GM12878 (cell line): Measurements from ENCODE around the gene C9orf50. TPM values are rescaled to one million over a fixed set of nuclear protein-coding genes. Genes with fewer than 3 reads are reported as not detected.

ENCODE experiments used
- ATAC-seq: fragments of 200-7000 bp; cut with Tn5 transposase; 3 replicates; pipeline ENCODE4 v1.9.1; 2020; ENCODE audit warnings: mild to moderate bottlenecking, moderate library complexity
- BruUV-seq: library from RNA; stranded (reverse); fragments of 400-500 nt; replicated peaks from 2 replicates; lab custom pipeline; 2021; lab: Mats Ljungman, UMichigan
- CTCF ChIA-PET: fragments of 300-600 bp; sonication (Branson Sonifier 250); formaldehyde crosslinking; extraction: SDS; loops from one replicate; lab custom pipeline; 2021; ENCODE audit warnings: inconsistent platforms; lab: Yijun Ruan, JAX
- POLR2A ChIA-PET: fragments of 350-600 bp; formaldehyde crosslinking; extraction: SDS; loops from one replicate; lab custom pipeline; 2021; ENCODE audit warnings: inconsistent platforms; lab: Charles Lee
- RAD21 ChIA-PET: fragments of 300-600 bp; sonication (Branson Sonifier 250); formaldehyde crosslinking; loops from one replicate; lab custom pipeline; 2023; ENCODE audit warnings: antibody characterized with exemption; ENCODE audit not compliant: unreplicated experiment; lab: Charles Lee
- SMC1A ChIA-PET: fragments of 300-600 bp; sonication (Branson Sonifier 250); formaldehyde crosslinking; loops from one replicate; lab custom pipeline; 2023; ENCODE audit not compliant: unreplicated experiment, uncharacterized antibody; lab: Charles Lee
- DNase-seq: peaks from one replicate; pipeline ENCODE4 v3.0.0-alpha.2; 2011; ENCODE audit warnings: low read depth, low spot score
- FAIRE-seq: peaks from 3 replicates; lab custom pipeline; 2011; peaks lifted over from hg19 to GRCh38; lab: Jason Lieb, UNC
- H2AFZ ChIP-seq: 2 replicates; pipeline ENCODE4 v1.6.0; 2011; ENCODE audit warnings: low read depth, low read length, control low read depth; ENCODE audit not compliant: control insufficient read depth
- H3K27ac ChIP-seq: 2 replicates; pipeline ENCODE4 v1.5.1; 2011; ENCODE audit warnings: control low read depth; ENCODE audit not compliant: control insufficient read depth, insufficient read depth
- H3K27me3 ChIP-seq, 2 experiments: replicated peaks in 1 of 2; 2 replicates each; pipeline versions ENCODE4 v1.6.0 to v1.6.1; 2011; ENCODE audit warnings: low read length in 1 of 2; ENCODE audit not compliant: control insufficient read depth in 2 of 2, insufficient read depth in 2 of 2
- H3K36me3 ChIP-seq, 2 experiments: 2 replicates each; pipeline ENCODE4 v1.5.1; 2011; ENCODE audit warnings: low read length in 1 of 2; ENCODE audit not compliant: control insufficient read depth in 2 of 2, insufficient read depth in 2 of 2
- H3K4me1 ChIP-seq: 2 replicates; pipeline ENCODE4 v1.6.1; 2011; ENCODE audit warnings: mild to moderate bottlenecking, low read length, moderate library complexity, mixed read lengths; ENCODE audit not compliant: control insufficient read depth, insufficient read depth
- H3K4me2 ChIP-seq: 2 replicates; pipeline ENCODE4 v1.6.0; 2011; ENCODE audit warnings: control low read depth; ENCODE audit not compliant: control insufficient read depth, insufficient read depth
- H3K4me3 ChIP-seq: fragments of 200-600 bp; sonication (generic); 2 replicates; pipeline ENCODE4 v1.5.1; 2016
- H3K79me2 ChIP-seq: 2 replicates; pipeline ENCODE4 v1.6.0; 2011; ENCODE audit warnings: low read length; ENCODE audit not compliant: control insufficient read depth, insufficient read depth
- H3K9ac ChIP-seq: 2 replicates; pipeline ENCODE4 v1.8.0; 2011; ENCODE audit warnings: low read length, control low read depth, mixed read lengths; ENCODE audit not compliant: control insufficient read depth, insufficient read depth
- H3K9me3 ChIP-seq: replicated peaks from 3 replicates; pipeline ENCODE4 v1.5.1; 2011; ENCODE audit warnings: mild to moderate bottlenecking, low read length; ENCODE audit not compliant: control insufficient read depth, insufficient read depth
- H4K20me1 ChIP-seq: 2 replicates; pipeline ENCODE4 v1.6.0; 2011; ENCODE audit not compliant: control insufficient read depth, insufficient read depth
- CREM ChIP-seq: IDR thresholded peaks from 2 replicates; pipeline ENCODE4 v1.6.1; 2014; ENCODE audit warnings: antibody characterized with exemption, low read depth
- EED ChIP-seq: sonication (generic); IDR thresholded peaks from 2 replicates; pipeline ENCODE4 v1.6.1; 2016; ENCODE audit warnings: antibody characterized with exemption, low read depth
- ELK1 ChIP-seq: IDR thresholded peaks from 2 replicates; pipeline ENCODE4 v1.6.1; 2012; ENCODE audit warnings: low read depth, low read length, improper control_type of control experiment
- ETV6 ChIP-seq, 2 experiments: fragments of 450-650 bp in 1 of 2; IDR thresholded peaks in 1 of 2; conservative IDR thresholded peaks in 1 of 2; 2 replicates each; pipeline ENCODE4 v1.6.1; 2014; ENCODE audit warnings: antibody characterized with exemption in 1 of 2, borderline replicate concordance in 1 of 2, low read depth in 1 of 2, mild to moderate bottlenecking in 1 of 2, moderate library complexity in 1 of 2
- GABPA ChIP-seq: IDR thresholded peaks from 2 replicates; pipeline ENCODE4 v1.6.1; 2014; ENCODE audit warnings: antibody characterized with exemption, low read depth, mild to moderate bottlenecking, inconsistent platforms
- HDAC6 ChIP-seq: fragments of 200-600 bp; sonication (generic); IDR thresholded peaks from one replicate; pipeline ENCODE4 v1.8.0; 2017; ENCODE audit warnings: antibody characterized with exemption; ENCODE audit not compliant: unreplicated experiment
- HSF1 ChIP-seq: fragments of 150-350 bp; IDR thresholded peaks from 2 replicates; pipeline ENCODE4 v1.6.1; 2014; ENCODE audit warnings: mild to moderate bottlenecking, low read depth, low read length
- KLF5 ChIP-seq: fragments of 450-650 bp; IDR thresholded peaks from 2 replicates; pipeline ENCODE4 v1.6.1; 2014; ENCODE audit warnings: mild to moderate bottlenecking; ENCODE audit not compliant: partially characterized antibody
- NFIC ChIP-seq: IDR thresholded peaks from 2 replicates; pipeline ENCODE4 v1.6.1; 2012; ENCODE audit warnings: low read depth, mild to moderate bottlenecking, inconsistent platforms, low read length, moderate library complexity
- PAX5 ChIP-seq: IDR thresholded peaks from 2 replicates; pipeline ENCODE4 v1.6.1; 2011; ENCODE audit warnings: low read depth, low read length, borderline replicate concordance
- STAT1 ChIP-seq: fragments of 450-650 bp; conservative IDR thresholded peaks from 2 replicates; pipeline ENCODE4 v1.6.1; 2014; ENCODE audit warnings: antibody characterized with exemption, mild to moderate bottlenecking
- STAT3 ChIP-seq: IDR thresholded peaks from 2 replicates; pipeline ENCODE4 v1.6.1; 2011; ENCODE audit warnings: low read depth, low read length, improper control_type of control experiment
- SUZ12 ChIP-seq: fragments of 200-600 bp; sonication (generic); IDR thresholded peaks from one replicate; pipeline ENCODE4 v1.6.1; 2018; ENCODE audit warnings: antibody characterized with exemption, mild to moderate bottlenecking; ENCODE audit not compliant: unreplicated experiment
- WGBS: methylation state at CpG from one replicate; pipeline ENCODE4 v1.1.6; 2016; ENCODE audit warnings: low lambda C conversion rate; ENCODE audit not compliant: insufficient replicate concordance, insufficient coverage; ENCODE audit errors: missing lambda C conversion rate; 5-methylcytosine and 5-hydroxymethylcytosine counted together
- in situ Hi-C: fragments of 300-500 bp; cut with MboI; formaldehyde crosslinking; loops from 9 replicates; pipeline ENCODE4 v1.14.3; 2018; ENCODE audit warnings: mixed read lengths
- intact Hi-C: fragments of 100-400 bp; cut with micrococcal nuclease; formaldehyde crosslinking; loops from one replicate; pipeline ENCODE4 v1.14.2; 2022; ENCODE audit not compliant: unreplicated experiment
- polyA plus RNA-seq, 11 experiments: library from polyadenylated mRNA; depleted of rRNA in 4 of 11; unstranded in 6 of 11; stranded (reverse) in 5 of 11; fragments of >200 nt; fragmentation: Nextera tagmentation in 4 of 11; fragmentation: Illumina TruSeq in 1 of 11; extraction: Ambion mirVana in 4 of 11; extraction: Trizol in 1 of 11; gene quantifications; 1 replicate in 1 of 11; 2 replicates in 10 of 11; pipeline versions ENCODE4 v1.2.1 to v1.2.3, GENCODE V29; 2011 to 2016; ENCODE audit warnings: inconsistent platforms in 2 of 11, missing spikeins in 2 of 11, low read depth in 1 of 11
- total RNA-seq, 4 experiments: library from RNA; depleted of rRNA in 3 of 4; stranded (reverse); fragments of >200 nt in 3 of 4; fragmentation: Illumina TruSeq in 1 of 4; extraction: Trizol in 1 of 4; gene quantifications; 2 replicates each; pipeline versions ENCODE4 v1.2.1 to v1.2.3, GENCODE V29; 2013 to 2021
- TF ChIP-seq, protein P1 (sequence below): fragments of 450-650 bp; IDR thresholded peaks from 2 replicates; pipeline ENCODE4 v1.6.1; 2016; ENCODE audit warnings: mild to moderate bottlenecking, moderate library complexity, borderline replicate concordance

C9orf50 gene
- total and polyA plus RNA-seq, 10 of the 15 experiments (the other 5 are each of a cell fraction or from before 2014, with no cell fraction given), result not detected

DNA sequence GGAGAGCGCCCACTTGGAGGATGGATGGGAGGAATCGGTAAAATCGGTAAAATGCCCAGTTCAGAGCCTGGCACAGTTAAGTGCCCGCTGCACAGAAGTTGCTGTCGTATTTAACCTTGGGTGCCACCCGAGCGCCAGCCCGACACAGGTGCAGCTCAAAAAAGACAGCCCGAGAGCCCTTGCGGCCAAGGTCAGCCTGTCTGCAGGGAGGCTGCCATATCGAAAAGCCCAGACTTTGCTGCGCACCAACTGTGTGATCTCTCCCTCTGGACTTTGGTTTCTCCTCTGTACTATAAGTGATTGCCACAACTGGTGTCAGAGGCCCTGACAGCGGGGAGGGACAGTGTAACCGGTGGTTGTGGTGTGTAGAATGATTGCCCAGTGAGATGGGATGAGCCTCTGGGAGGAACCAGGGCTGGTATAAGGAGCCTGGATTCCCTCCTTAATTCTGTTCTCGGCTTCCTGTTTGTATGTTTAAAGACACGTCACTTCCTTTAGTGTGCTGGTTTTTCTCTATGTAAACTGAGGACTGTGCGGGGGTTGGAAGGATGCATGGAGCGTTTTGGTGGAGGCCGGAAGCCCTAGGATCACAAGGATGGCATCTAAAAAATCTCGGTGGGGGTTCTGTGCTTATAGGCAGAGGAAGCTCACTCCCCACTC lies 5.9 kb upstream of the C9orf50 start (continued):
- TF ChIP-seq, protein P1, sequence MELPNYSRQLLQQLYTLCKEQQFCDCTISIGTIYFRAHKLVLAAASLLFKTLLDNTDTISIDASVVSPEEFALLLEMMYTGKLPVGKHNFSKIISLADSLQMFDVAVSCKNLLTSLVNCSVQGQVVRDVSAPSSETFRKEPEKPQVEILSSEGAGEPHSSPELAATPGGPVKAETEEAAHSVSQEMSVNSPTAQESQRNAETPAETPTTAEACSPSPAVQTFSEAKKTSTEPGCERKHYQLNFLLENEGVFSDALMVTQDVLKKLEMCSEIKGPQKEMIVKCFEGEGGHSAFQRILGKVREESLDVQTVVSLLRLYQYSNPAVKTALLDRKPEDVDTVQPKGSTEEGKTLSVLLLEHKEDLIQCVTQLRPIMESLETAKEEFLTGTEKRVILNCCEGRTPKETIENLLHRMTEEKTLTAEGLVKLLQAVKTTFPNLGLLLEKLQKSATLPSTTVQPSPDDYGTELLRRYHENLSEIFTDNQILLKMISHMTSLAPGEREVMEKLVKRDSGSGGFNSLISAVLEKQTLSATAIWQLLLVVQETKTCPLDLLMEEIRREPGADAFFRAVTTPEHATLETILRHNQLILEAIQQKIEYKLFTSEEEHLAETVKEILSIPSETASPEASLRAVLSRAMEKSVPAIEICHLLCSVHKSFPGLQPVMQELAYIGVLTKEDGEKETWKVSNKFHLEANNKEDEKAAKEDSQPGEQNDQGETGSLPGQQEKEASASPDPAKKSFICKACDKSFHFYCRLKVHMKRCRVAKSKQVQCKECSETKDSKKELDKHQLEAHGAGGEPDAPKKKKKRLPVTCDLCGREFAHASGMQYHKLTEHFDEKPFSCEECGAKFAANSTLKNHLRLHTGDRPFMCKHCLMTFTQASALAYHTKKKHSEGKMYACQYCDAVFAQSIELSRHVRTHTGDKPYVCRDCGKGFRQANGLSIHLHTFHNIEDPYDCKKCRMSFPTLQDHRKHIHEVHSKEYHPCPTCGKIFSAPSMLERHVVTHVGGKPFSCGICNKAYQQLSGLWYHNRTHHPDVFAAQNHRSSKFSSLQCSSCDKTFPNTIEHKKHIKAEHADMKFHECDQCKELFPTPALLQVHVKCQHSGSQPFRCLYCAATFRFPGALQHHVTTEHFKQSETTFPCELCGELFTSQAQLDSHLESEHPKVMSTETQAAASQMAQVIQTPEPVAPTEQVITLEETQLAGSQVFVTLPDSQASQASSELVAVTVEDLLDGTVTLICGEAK, result peak; percentile 59; the same call in 1 of the 2 replicates
- TF ChIP-seq CREM (0 out of 2 replicates have a peak, but pooled peaks have one; percentile 41), KLF5 (no peak), GABPA (peak; percentile 72), HDAC6 (no peak)

DNA sequence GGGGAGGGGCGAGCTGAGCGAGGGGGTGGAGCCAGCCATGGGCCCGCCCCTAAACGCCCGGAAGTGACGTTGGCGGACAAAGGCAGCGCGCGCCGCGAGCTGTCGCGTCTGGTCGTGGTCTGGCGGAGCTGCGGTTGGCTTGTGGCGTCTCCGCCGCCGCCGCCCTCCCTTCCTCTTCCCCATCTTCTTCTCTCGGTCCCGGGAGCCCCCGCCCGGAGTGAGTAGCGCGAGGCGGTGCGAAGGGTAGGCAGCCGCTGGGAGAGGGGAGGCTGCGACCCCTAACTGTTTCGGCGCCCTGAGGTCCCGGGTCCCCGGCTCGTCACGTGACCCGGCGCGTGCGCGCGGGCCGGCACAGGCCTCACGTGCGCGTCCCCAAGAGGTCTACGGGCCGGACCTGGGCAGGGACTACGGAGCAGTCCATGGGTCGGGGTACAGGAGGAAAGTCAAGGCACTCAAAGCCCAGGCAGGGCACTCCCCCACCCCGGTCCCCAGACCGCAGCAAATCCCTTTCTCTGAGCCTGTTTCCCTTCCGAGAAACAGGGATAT lies 5.3 kb upstream of the C9orf50 start, which contains the start of gene NTMT1:
Gene NTMT1, plus strand, starts transcription at position 85 of the 546 bp plus-strand sequence. CDS start 6,541 bp downstream, outside the sequence.
- peak within 1 kb of the TSS; percentile 93 for H3K4me3 ChIP-seq
- H4K20me1 ChIP-seq, result no peaks in the 10 kb centered on the region
- peak within 1 kb of the TSS; percentile 90 for H3K27ac ChIP-seq
- peak; percentile 39 for DNase-seq
- ATAC-seq, result peak; percentile 80
- no peaks in the 10 kb centered on the region for H3K9me3 ChIP-seq
- in situ Hi-C loops (no loop called here), intact Hi-C loops (no loop called here)
- FAIRE-seq, result peak; percentile 47
- ChIA-PET POLR2A (interaction anchor here (0.7 to 3.0 kb wide), 8 partner anchors 18 to 495 kb away, joined by 3 to 21 read pairs (median 3); no protein-coding TSS in a partner anchor), SMC1A (interaction anchor here (0.8 to 6.8 kb wide), 10 partner anchors 16 to 513 kb away, joined by 3 to 83 read pairs (median 4); partner anchors contain the start of genes ASB6 and IER5L), RAD21 (interaction anchor here (0.6 to 6.4 kb wide), 8 partner anchors 14 to 495 kb away, joined by 3 to 130 read pairs (median 8); partner anchors contain the start of gene IER5L), CTCF (interaction anchor here (0.7 to 5.2 kb wide), 15 partner anchors 13 to 1350 kb away, joined by 3 to 194 read pairs (median 4); partner anchors contain the start of genes GOLGA2 and SWI5)
- H3K27me3 ChIP-seq, result peaks cover 0 to 2% of the 10 kb centered on the region in 2 experiments; a peak in 2 of 4 replicates
- H2AFZ ChIP-seq, result peak within 1 kb of the TSS; percentile 94
- TSS peak; percentile 67 for BruUV-seq
- WGBS, result 2% methylated on average over 35 of the region's 55 CpGs
- peak within 1 kb of the TSS; percentile 95 for H3K9ac ChIP-seq
- H3K4me2 ChIP-seq, result peak within 1 kb of the TSS; percentile 81
- peaks cover 0 to 3% of the 10 kb centered on the region in 2 experiments; a peak in 2 of 4 replicates for H3K36me3 ChIP-seq
- H3K79me2 ChIP-seq, result peaks cover 48% of the 10 kb centered on the region
- peaks cover 18% of the 10 kb centered on the region for H3K4me1 ChIP-seq
- no peak for TF ChIP-seq STAT3
- TF ChIP-seq PAX5, result peak; percentile 69; the same call in 1 of the 2 replicates
- TF ChIP-seq STAT1, result peak; percentile 58; the same call in 1 of the 2 replicates
- TF ChIP-seq ELK1, result peak; percentile 82
- TF ChIP-seq HSF1, result no peak
- TF ChIP-seq SUZ12, result no peak
- TF ChIP-seq ETV6 (conservative IDR thresholded peaks at IDR 0.05 in 1 of 2, IDR thresholded peaks at IDR 0.05 in 1 of 2; ENCODE audit: borderline replicate concordance in 1 of 2, low read depth in 1 of 2), result no peak
- peak; percentile 18; the same call in 1 of the 2 replicates for TF ChIP-seq EED
- TF ChIP-seq NFIC, result no peak
